AG04450 (cell line): Measurements from ENCODE around the gene TMEM151A. TPM values are rescaled to one million over a fixed set of nuclear protein-coding genes. Genes with fewer than 3 reads are reported as not detected.
A peak's percentile ranks its signal among the peaks of the same experiment; 100 is the strongest.

Experiments used
- CTCF ChIA-PET: fragments of 300-600, 350-600 bp; formaldehyde crosslinking; extraction: SDS; loops from one replicate; lab custom pipeline; 2022; ENCODE audit warnings: antibody characterized with exemption, inconsistent platforms; lab: Charles Lee
- POLR2A ChIA-PET: fragments of 350-600 bp; formaldehyde crosslinking; extraction: SDS; loops from one replicate; lab custom pipeline; 2021; ENCODE audit warnings: antibody characterized with exemption, inconsistent platforms; lab: Yijun Ruan, JAX
- DNase-seq: peaks from one replicate; pipeline ENCODE4 v3.0.0-alpha.2; 2011; ENCODE audit warnings: low read depth, low spot score
- H3K27ac ChIP-seq: one replicate; pipeline ENCODE4 v1.5.1; 2012; ENCODE audit warnings: low read depth, low read length, control low read depth
- H3K27me3 ChIP-seq: one replicate; pipeline ENCODE4 v1.6.0; 2012; ENCODE audit warnings: low read length; ENCODE audit not compliant: control insufficient read depth, insufficient read depth
- H3K4me3 ChIP-seq: 2 replicates; pipeline ENCODE4 v1.5.1; 2011; ENCODE audit warnings: mild to moderate bottlenecking, low read depth, low read length, control low read depth
- H3K9me3 ChIP-seq: 2 replicates; pipeline ENCODE4 v1.5.1; 2012; ENCODE audit warnings: low read length; ENCODE audit not compliant: control insufficient read depth, insufficient read depth
- polyA plus RNA-seq: library from polyadenylated mRNA; depleted of rRNA; stranded (reverse); fragments of >200 nt; gene quantifications from 2 replicates; pipeline ENCODE4 v1.2.3, GENCODE V29; 2011
- TF ChIP-seq, protein P1 (sequence below): IDR thresholded peaks from 2 replicates; pipeline ENCODE4 v1.5.1; 2011; ENCODE audit warnings: low read depth, low read length, control low read depth, inconsistent platforms

TMEM151A gene
- polyA plus RNA-seq, 1 experiment: not detected

GRCh38 chr11:66314186-66314501 is 22.4 kb downstream of the TMEM151A start:
- no peaks in the 10 kb centered on the region for H3K27me3 ChIP-seq
- H3K27ac ChIP-seq: peak overlapping the region; percentile 97
- POLR2A ChIA-PET: interaction anchor here (1.6 to 3.1 kb wide), 6 partner anchors 11 to 34 kb away, joined by 5 to 99 read pairs (median 14); partner anchors contain the start of gene RIN1
- TF ChIP-seq, protein P1, sequence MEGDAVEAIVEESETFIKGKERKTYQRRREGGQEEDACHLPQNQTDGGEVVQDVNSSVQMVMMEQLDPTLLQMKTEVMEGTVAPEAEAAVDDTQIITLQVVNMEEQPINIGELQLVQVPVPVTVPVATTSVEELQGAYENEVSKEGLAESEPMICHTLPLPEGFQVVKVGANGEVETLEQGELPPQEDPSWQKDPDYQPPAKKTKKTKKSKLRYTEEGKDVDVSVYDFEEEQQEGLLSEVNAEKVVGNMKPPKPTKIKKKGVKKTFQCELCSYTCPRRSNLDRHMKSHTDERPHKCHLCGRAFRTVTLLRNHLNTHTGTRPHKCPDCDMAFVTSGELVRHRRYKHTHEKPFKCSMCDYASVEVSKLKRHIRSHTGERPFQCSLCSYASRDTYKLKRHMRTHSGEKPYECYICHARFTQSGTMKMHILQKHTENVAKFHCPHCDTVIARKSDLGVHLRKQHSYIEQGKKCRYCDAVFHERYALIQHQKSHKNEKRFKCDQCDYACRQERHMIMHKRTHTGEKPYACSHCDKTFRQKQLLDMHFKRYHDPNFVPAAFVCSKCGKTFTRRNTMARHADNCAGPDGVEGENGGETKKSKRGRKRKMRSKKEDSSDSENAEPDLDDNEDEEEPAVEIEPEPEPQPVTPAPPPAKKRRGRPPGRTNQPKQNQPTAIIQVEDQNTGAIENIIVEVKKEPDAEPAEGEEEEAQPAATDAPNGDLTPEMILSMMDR: no peak
- H3K9me3 ChIP-seq: peaks cover 8% of the 10 kb centered on the region; the same call in 1 of the 2 replicates
- CTCF ChIA-PET: interaction anchor here (1.2 to 3.9 kb wide), 4 partner anchors 13 to 71 kb away, joined by 3 to 98 read pairs (median 37); partner anchors contain the start of gene YIF1A
- no peak for DNase-seq
- H3K4me3 ChIP-seq: peak overlapping the region; percentile 87

GRCh38 chr11:66314561-66315497 is 23.1 kb downstream of the TMEM151A start:
- H3K4me3 ChIP-seq: peak overlapping the region; percentile 87
- H3K9me3 ChIP-seq: peaks cover 8% of the 10 kb centered on the region; the same call in 1 of the 2 replicates
- no peaks in the 10 kb centered on the region for H3K27me3 ChIP-seq
- TF ChIP-seq, protein P1: no peak
- DNase-seq: no peak
- H3K27ac ChIP-seq: peak overlapping the region; percentile 97
- ChIA-PET CTCF (interaction anchor here (1.0 to 3.9 kb wide), 2 partner anchors 16 to 21 kb away, joined by 5 to 62 read pairs; partner anchors contain the start of gene RIN1), POLR2A (interaction anchor here (1.5 to 1.9 kb wide), 2 partner anchors 12 to 20 kb away, joined by 5 read pairs; no protein-coding TSS in a partner anchor)

GRCh38 chr11:66315498-66315885 is 23.8 kb downstream of the TMEM151A start:
- peak overlapping the region; percentile 97 for H3K27ac ChIP-seq
- H3K27me3 ChIP-seq: no peaks in the 10 kb centered on the region
- peaks cover 8% of the 10 kb centered on the region; the same call in 1 of the 2 replicates for H3K9me3 ChIP-seq
- TF ChIP-seq, protein P1: no peak
- DNase-seq: no peak
- peak overlapping the region; percentile 87 for H3K4me3 ChIP-seq
- ChIA-PET CTCF (interaction anchor here (1.0 kb wide), 1 partner anchor 21 kb away, joined by 5 read pairs; the partner anchor contains the start of gene RIN1), POLR2A (interaction anchor here (1.5 to 1.9 kb wide), 3 partner anchors 11 to 20 kb away, joined by 5 to 10 read pairs (median 5); no protein-coding TSS in a partner anchor)

DNA sequence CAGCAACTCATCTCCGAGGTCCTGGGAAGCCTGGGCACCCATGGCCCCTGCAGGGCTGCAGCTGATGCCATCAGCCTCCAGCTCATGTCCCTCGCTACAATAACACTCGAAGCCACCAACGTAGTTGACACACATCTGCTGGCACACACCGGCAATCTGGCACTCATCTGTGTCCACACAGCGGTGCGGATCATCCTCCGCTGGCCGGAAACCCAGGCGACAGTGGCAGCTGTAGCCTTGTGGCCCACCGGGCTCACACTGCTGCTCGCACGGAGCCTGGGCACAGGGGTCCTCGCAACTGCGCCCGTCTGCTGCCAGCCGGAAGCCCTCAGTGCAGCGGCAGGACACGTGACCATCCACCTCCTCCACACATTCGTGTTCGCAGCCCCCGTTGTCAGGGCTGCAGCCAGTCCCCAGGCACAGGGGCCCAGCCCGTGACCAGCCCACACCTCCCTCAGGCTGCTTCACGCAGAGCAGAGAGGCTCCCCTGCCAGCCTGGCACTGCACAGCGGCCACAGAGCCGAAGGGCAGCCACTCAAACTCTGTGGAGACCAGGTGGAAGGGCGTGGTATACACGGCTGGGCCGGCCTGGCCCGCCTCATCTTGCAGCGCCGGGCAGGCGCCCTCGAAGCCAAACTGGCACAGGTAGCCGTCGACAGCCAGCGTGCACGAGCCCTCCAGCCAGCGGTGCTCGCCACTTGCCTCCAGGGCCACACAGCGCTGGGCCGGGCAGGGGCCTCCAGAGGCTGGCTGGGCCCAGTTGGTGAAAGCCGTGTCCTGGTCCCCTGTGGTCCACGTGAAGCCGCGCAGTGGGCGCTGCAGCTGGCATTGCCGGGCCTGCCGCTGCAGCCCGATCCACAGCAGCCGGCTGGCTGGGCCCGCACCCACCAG is 24.5 kb downstream of the TMEM151A start:
- peak overlapping the region; percentile 87 for H3K4me3 ChIP-seq
- CTCF ChIA-PET: interaction anchor here (0.6 to 1.0 kb wide), 4 partner anchors 11 to 36 kb away, joined by 4 to 6 read pairs (median 5); partner anchors contain the start of gene RIN1
- H3K27me3 ChIP-seq: no peaks in the 10 kb centered on the region
- peaks cover 8% of the 10 kb centered on the region; the same call in 1 of the 2 replicates for H3K9me3 ChIP-seq
- TF ChIP-seq, protein P1: no peak
- POLR2A ChIA-PET: interaction anchor here (0.6 to 2.8 kb wide), 11 partner anchors 9 to 180 kb away, joined by 3 to 56 read pairs (median 5); partner anchors contain the start of genes B4GAT1, RIN1 and YIF1A
- H3K27ac ChIP-seq: peak overlapping the region; percentile 21
- DNase-seq: no peak
